ENCODE data around the gene ZNF700.

ZNF700 gene

GRCh38 chr19:11964858-11965645, 40.1 kb downstream of the ZNF700 start, which contains the start of gene ZNF763:
ZNF763 (plus strand) TSS chr19:11965040; CDS start chr19:11965209, 169 bp downstream.
- no peaks in the 10 kb centered on the region for H3K9me3 ChIP-seq (ENCODE audit: control insufficient read depth in 1 of 2, low read length in 2 of 2)
- H3K36me3 ChIP-seq (ENCODE audit: control insufficient read depth in 1 of 2, insufficient read depth in 2 of 2, low read length in 2 of 2): no peaks in the 10 kb centered on the region
- peaks cover 7 to 15% of the 10 kb centered on the region in 2 donors for H3K4me1 ChIP-seq (ENCODE audit: control insufficient read depth in 1 of 2, insufficient read depth in 2 of 2, low read length in 2 of 2)
- H3K27me3 ChIP-seq (ENCODE audit: low read depth, low read length): no peaks in the 10 kb centered on the region
- H3K4me3 ChIP-seq (ENCODE audit: low read depth in 1 of 2, low read length in 2 of 2): peak within 1 kb of the TSS; percentile 75 to 83
- H3K27ac ChIP-seq (ENCODE audit: low read length): peak within 1 kb of the TSS; percentile 76

- Histone ChIP-seq H3K27ac (ENCODE audit: low read length) (no peak overlapping the region), H3K9me3 (ENCODE audit: control insufficient read depth in 1 of 2, low read length in 2 of 2) (no peaks in the 10 kb centered on the region), H3K36me3 (ENCODE audit: control insufficient read depth in 1 of 2, insufficient read depth in 2 of 2, low read length in 2 of 2) (no peaks in the 10 kb centered on the region), H3K27me3 (ENCODE audit: low read depth, low read length) (no peaks in the 10 kb centered on the region), H3K4me3 (ENCODE audit: low read depth in 1 of 2, low read length in 2 of 2) (no peak overlapping the region), H3K4me1 (ENCODE audit: control insufficient read depth in 1 of 2, insufficient read depth in 2 of 2, low read length in 2 of 2) (peaks cover 0 to 5% of the 10 kb centered on the region in 2 donors)
These were observed 45.3 kb downstream of the ZNF700 start for GRCh38 chr19:11970174-11970573.

- Histone ChIP-seq H3K4me3 (ENCODE audit: low read depth in 1 of 2, low read length in 2 of 2) (no peak overlapping the region), H3K36me3 (ENCODE audit: control insufficient read depth in 1 of 2, insufficient read depth in 2 of 2, low read length in 2 of 2) (no peaks in the 10 kb centered on the region), H3K27ac (ENCODE audit: low read length) (no peak overlapping the region), H3K9me3 (ENCODE audit: control insufficient read depth in 1 of 2, low read length in 2 of 2) (no peaks in the 10 kb centered on the region), H3K4me1 (ENCODE audit: control insufficient read depth in 1 of 2, insufficient read depth in 2 of 2, low read length in 2 of 2) (no peaks in the 10 kb centered on the region), H3K27me3 (ENCODE audit: low read depth, low read length) (no peaks in the 10 kb centered on the region)
These were observed 46.1 kb downstream of the ZNF700 start for GRCh38 chr19:11971041-11971440.

- H3K27ac ChIP-seq (ENCODE audit: low read length): no peak overlapping the region
- no peak overlapping the region for H3K4me3 ChIP-seq (ENCODE audit: low read depth in 1 of 2, low read length in 2 of 2)
- no peaks in the 10 kb centered on the region for H3K27me3 ChIP-seq (ENCODE audit: low read depth, low read length)
- no peaks in the 10 kb centered on the region for H3K4me1 ChIP-seq (ENCODE audit: control insufficient read depth in 1 of 2, insufficient read depth in 2 of 2, low read length in 2 of 2)
- peaks cover 3 to 11% of the 10 kb centered on the region in 2 donors for H3K36me3 ChIP-seq (ENCODE audit: control insufficient read depth in 1 of 2, insufficient read depth in 2 of 2, low read length in 2 of 2)
- H3K9me3 ChIP-seq (ENCODE audit: control insufficient read depth in 1 of 2, low read length in 2 of 2): peaks cover 4 to 11% of the 10 kb centered on the region in 2 donors
These were observed 48.3 kb downstream of the ZNF700 start for GRCh38 chr19:11973019-11973810.

GRCh38 chr19:11978492-11979100, 53.7 kb downstream of the ZNF700 start:
- H3K4me1 ChIP-seq (ENCODE audit: control insufficient read depth in 1 of 2, insufficient read depth in 2 of 2, low read length in 2 of 2): no peaks in the 10 kb centered on the region
- H3K27me3 ChIP-seq (ENCODE audit: low read depth, low read length): no peaks in the 10 kb centered on the region
- H3K36me3 ChIP-seq (ENCODE audit: control insufficient read depth in 1 of 2, insufficient read depth in 2 of 2, low read length in 2 of 2): peaks cover 10 to 36% of the 10 kb centered on the region in 2 donors
- H3K9me3 ChIP-seq (ENCODE audit: control insufficient read depth in 1 of 2, low read length in 2 of 2): peaks cover 33 to 46% of the 10 kb centered on the region in 2 donors
- H3K4me3 ChIP-seq (ENCODE audit: low read depth in 1 of 2, low read length in 2 of 2): peak overlapping the region in 1 of 2 donors; percentile 51
- no peak overlapping the region for H3K27ac ChIP-seq (ENCODE audit: low read length)

GRCh38 chr19:11979527-11979926, 54.6 kb downstream of the ZNF700 start:
- H3K4me3 ChIP-seq (ENCODE audit: low read depth in 1 of 2, low read length in 2 of 2): peak overlapping the region in 1 of 2 donors; percentile 51

GRCh38 chr19:11982526-11982925, 57.6 kb downstream of the ZNF700 start:
- H3K27ac ChIP-seq (ENCODE audit: low read length): no peak overlapping the region
- no peak overlapping the region for H3K4me3 ChIP-seq (ENCODE audit: low read depth in 1 of 2, low read length in 2 of 2)
- H3K27me3 ChIP-seq (ENCODE audit: low read depth, low read length): no peaks in the 10 kb centered on the region
- H3K4me1 ChIP-seq (ENCODE audit: control insufficient read depth in 1 of 2, insufficient read depth in 2 of 2, low read length in 2 of 2): no peaks in the 10 kb centered on the region
- H3K9me3 ChIP-seq (ENCODE audit: control insufficient read depth in 1 of 2, low read length in 2 of 2): peaks cover 32 to 40% of the 10 kb centered on the region in 2 donors
- peaks cover 10 to 32% of the 10 kb centered on the region in 2 donors for H3K36me3 ChIP-seq (ENCODE audit: control insufficient read depth in 1 of 2, insufficient read depth in 2 of 2, low read length in 2 of 2)

More at GRCh38 chr19:11979527-11979926, 54.6 kb downstream of the ZNF700 start:
- Histone ChIP-seq H3K27ac (ENCODE audit: low read length) (no peak overlapping the region), H3K36me3 (ENCODE audit: control insufficient read depth in 1 of 2, insufficient read depth in 2 of 2, low read length in 2 of 2) (peaks cover 10 to 36% of the 10 kb centered on the region in 2 donors), H3K4me1 (ENCODE audit: control insufficient read depth in 1 of 2, insufficient read depth in 2 of 2, low read length in 2 of 2) (no peaks in the 10 kb centered on the region), H3K9me3 (ENCODE audit: control insufficient read depth in 1 of 2, low read length in 2 of 2) (peaks cover 33 to 46% of the 10 kb centered on the region in 2 donors), H3K27me3 (ENCODE audit: low read depth, low read length) (no peaks in the 10 kb centered on the region)

- Histone ChIP-seq H3K36me3 (ENCODE audit: control insufficient read depth in 1 of 2, insufficient read depth in 2 of 2, low read length in 2 of 2) (peaks cover 0 to 7% of the 10 kb centered on the region in 2 donors), H3K27me3 (ENCODE audit: low read depth, low read length) (no peaks in the 10 kb centered on the region), H3K27ac (ENCODE audit: low read length) (no peak overlapping the region), H3K9me3 (ENCODE audit: control insufficient read depth in 1 of 2, low read length in 2 of 2) (peaks cover 13 to 18% of the 10 kb centered on the region in 2 donors), H3K4me3 (ENCODE audit: low read depth in 1 of 2, low read length in 2 of 2) (no peak overlapping the region), H3K4me1 (ENCODE audit: control insufficient read depth in 1 of 2, insufficient read depth in 2 of 2, low read length in 2 of 2) (no peaks in the 10 kb centered on the region)
These were observed 60.1 kb downstream of the ZNF700 start for GRCh38 chr19:11984986-11985385.

GRCh38 chr19:11986754-11987153, 61.8 kb downstream of the ZNF700 start:
- Histone ChIP-seq H3K4me3 (ENCODE audit: low read depth in 1 of 2, low read length in 2 of 2) (peak overlapping the region in 1 of 2 donors; percentile 88), H3K9me3 (ENCODE audit: control insufficient read depth in 1 of 2, low read length in 2 of 2) (peaks cover 0 to 3% of the 10 kb centered on the region in 2 donors), H3K27me3 (ENCODE audit: low read depth, low read length) (no peaks in the 10 kb centered on the region), H3K36me3 (ENCODE audit: control insufficient read depth in 1 of 2, insufficient read depth in 2 of 2, low read length in 2 of 2) (no peaks in the 10 kb centered on the region), H3K4me1 (ENCODE audit: control insufficient read depth in 1 of 2, insufficient read depth in 2 of 2, low read length in 2 of 2) (no peaks in the 10 kb centered on the region), H3K27ac (ENCODE audit: low read length) (no peak overlapping the region)

GRCh38 chr19:11987405-11988281, 62.7 kb downstream of the ZNF700 start:
- Histone ChIP-seq H3K4me3 (ENCODE audit: low read depth in 1 of 2, low read length in 2 of 2) (peak overlapping the region; percentile 88 to 91), H3K9me3 (ENCODE audit: control insufficient read depth in 1 of 2, low read length in 2 of 2) (peaks cover 0 to 2% of the 10 kb centered on the region in 2 donors), H3K27ac (ENCODE audit: low read length) (peak overlapping the region; percentile 83), H3K4me1 (ENCODE audit: control insufficient read depth in 1 of 2, insufficient read depth in 2 of 2, low read length in 2 of 2) (no peaks in the 10 kb centered on the region), H3K27me3 (ENCODE audit: low read depth, low read length) (no peaks in the 10 kb centered on the region), H3K36me3 (ENCODE audit: control insufficient read depth in 1 of 2, insufficient read depth in 2 of 2, low read length in 2 of 2) (no peaks in the 10 kb centered on the region)
